Measurements from ENCODE around the gene SC5D. TPM values are rescaled to one million over a fixed set of nuclear protein-coding genes. Genes with fewer than 3 reads are reported as not detected.

The SC5D gene
- total RNA-seq, 2 experiments from 2014 or later, result 87.7 to 92.7 TPM

DNA sequence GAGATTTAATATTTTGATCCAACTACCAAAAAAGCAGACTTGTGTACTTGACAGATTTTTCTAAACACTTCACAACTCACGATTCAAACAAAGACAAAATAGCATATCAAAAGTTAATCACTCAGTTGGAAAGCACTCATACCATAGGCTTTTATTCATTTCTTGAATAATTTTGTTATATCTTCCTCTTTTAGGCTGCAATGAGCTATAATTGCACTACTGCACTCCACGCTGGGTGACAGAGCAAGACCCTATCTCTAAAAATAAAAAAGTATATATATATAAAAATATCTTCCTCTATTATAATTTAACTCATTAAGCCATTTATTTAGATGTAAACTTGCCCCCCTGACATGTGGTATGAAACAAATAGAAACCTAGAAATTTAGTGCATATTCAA, 19.9 kb downstream of the SC5D start:
- no peaks in the 10 kb centered on the region for H3K9me3 Mint-ChIP-seq
- H3K4me3 ChIP-seq (ENCODE audit: low read length), result no peak overlapping the region
- H3K36me3 ChIP-seq (ENCODE audit: insufficient read depth, low read length), result peaks cover 7% of the 10 kb centered on the region
- no peak overlapping the region for H3K27ac Mint-ChIP-seq
- no peaks in the 10 kb centered on the region for H3K27me3 ChIP-seq (ENCODE audit: control insufficient read depth in 1 of 2, insufficient read depth in 2 of 2, low read length in 2 of 2)
- no peak overlapping the region for H3K27ac ChIP-seq (ENCODE audit: low read depth in 1 of 2, low read length in 2 of 2)
- intact Hi-C loops (cut with DNase I, micrococcal nuclease), result no loop called here
- peaks cover 9% of the 10 kb centered on the region for H3K4me1 Mint-ChIP-seq (ENCODE audit: low read depth)
- CTCF ChIA-PET, result interaction anchor here (0.6 kb wide), 1 partner anchor 48 kb away, joined by 4 read pairs; no protein-coding TSS in a partner anchor
- POLR2A ChIA-PET, result no interaction called here
- no peak overlapping the region for H3K4me3 Mint-ChIP-seq
- ATAC-seq (ENCODE audit: poor library complexity), result no peak
- H3K4me1 ChIP-seq (ENCODE audit: insufficient read depth, low read length), result no peaks in the 10 kb centered on the region
- H3K27me3 Mint-ChIP-seq, result no peaks in the 10 kb centered on the region
- peaks cover 29% of the 10 kb centered on the region for H3K36me3 Mint-ChIP-seq (ENCODE audit: low read depth)
- TF ChIP-seq, protein P1, sequence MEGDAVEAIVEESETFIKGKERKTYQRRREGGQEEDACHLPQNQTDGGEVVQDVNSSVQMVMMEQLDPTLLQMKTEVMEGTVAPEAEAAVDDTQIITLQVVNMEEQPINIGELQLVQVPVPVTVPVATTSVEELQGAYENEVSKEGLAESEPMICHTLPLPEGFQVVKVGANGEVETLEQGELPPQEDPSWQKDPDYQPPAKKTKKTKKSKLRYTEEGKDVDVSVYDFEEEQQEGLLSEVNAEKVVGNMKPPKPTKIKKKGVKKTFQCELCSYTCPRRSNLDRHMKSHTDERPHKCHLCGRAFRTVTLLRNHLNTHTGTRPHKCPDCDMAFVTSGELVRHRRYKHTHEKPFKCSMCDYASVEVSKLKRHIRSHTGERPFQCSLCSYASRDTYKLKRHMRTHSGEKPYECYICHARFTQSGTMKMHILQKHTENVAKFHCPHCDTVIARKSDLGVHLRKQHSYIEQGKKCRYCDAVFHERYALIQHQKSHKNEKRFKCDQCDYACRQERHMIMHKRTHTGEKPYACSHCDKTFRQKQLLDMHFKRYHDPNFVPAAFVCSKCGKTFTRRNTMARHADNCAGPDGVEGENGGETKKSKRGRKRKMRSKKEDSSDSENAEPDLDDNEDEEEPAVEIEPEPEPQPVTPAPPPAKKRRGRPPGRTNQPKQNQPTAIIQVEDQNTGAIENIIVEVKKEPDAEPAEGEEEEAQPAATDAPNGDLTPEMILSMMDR (IDR thresholded peaks at IDR 0.05), result no peak
- no peak for DNase-seq
- H3K9me3 ChIP-seq (ENCODE audit: control insufficient read depth in 1 of 2, insufficient read depth in 1 of 2, low read length in 2 of 2), result no peaks in the 10 kb centered on the region

DNA sequence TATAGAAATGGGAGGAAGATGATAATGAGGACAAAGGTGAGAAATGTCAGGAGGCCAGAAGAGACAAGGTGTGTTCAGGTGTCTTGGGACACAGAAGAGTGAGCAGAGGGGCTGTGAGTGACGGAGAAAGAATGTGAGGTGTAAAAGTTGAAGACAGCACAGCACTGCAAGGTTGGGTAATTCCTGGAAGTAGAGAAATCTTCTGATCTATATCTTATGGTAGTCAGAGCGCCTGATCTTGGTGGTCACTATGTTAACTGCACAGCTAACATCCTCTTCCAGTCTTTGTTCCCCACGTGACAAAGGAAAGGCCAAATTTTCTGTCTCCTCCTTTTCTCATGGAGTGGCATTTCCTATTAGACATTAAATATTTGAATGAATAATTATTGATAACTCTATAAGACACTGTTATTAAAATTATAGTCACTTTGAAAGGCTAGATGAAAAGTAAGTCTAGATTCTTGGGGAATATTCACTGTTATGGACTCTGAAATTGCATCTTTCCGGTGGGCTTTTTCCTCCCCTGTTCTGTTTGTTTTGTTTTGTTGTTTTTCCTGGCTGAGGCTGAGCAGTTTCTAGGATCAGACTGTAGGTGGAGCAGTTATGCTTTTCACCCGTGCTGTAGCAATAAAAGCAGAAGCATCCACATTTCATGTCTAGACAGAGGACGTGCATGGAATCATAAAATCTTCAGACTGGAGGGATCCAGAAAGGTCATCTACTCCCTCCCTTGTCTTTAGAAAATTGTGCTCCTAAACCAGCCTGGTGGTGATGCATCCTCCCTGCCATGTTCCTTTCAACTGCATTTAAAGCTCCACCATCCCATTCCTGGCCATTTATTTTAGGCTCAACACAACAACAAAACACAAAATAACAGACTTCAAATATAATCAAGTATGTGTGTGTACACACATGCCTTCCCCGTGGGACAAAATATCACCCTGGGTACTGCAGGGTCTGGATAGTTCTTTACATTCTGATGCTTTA, 26.6 kb downstream of the SC5D start:
- H3K4me1 Mint-ChIP-seq (ENCODE audit: low read depth), result peaks cover 22% of the 10 kb centered on the region
- no peak overlapping the region for H3K27ac Mint-ChIP-seq
- Histone ChIP-seq H3K36me3 (ENCODE audit: insufficient read depth, low read length) (no peaks in the 10 kb centered on the region), H3K27me3 (ENCODE audit: control insufficient read depth in 1 of 2, insufficient read depth in 2 of 2, low read length in 2 of 2) (no peaks in the 10 kb centered on the region), H3K4me1 (ENCODE audit: insufficient read depth, low read length) (peaks cover 6% of the 10 kb centered on the region), H3K4me3 (ENCODE audit: low read length) (no peak overlapping the region), H3K27ac (ENCODE audit: low read depth in 1 of 2, low read length in 2 of 2) (no peak overlapping the region), H3K9me3 (ENCODE audit: control insufficient read depth in 1 of 2, insufficient read depth in 1 of 2, low read length in 2 of 2) (no peaks in the 10 kb centered on the region)
- H3K36me3 Mint-ChIP-seq (ENCODE audit: low read depth), result no peaks in the 10 kb centered on the region
- H3K9me3 Mint-ChIP-seq, result no peaks in the 10 kb centered on the region
- H3K4me3 Mint-ChIP-seq, result no peak overlapping the region
- CTCF ChIA-PET, result interaction anchor here (1.0 to 3.0 kb wide), 6 partner anchors 21 to 272 kb away, joined by 3 to 16 read pairs (median 4); no protein-coding TSS in a partner anchor
- POLR2A ChIA-PET, result interaction anchor here (1.1 to 1.4 kb wide), 2 partner anchors 149 to 272 kb away, joined by 5 to 7 read pairs; no protein-coding TSS in a partner anchor
- DNase-seq (peak in 7 of 14 experiments; percentile 10 to 73 (median 44)), ATAC-seq (ENCODE audit: poor library complexity) (peak; percentile 85)
- intact Hi-C loops (cut with DNase I, micrococcal nuclease), result loop anchor here (1.0 to 2.0 kb wide), 2 partner anchors 216 to 272 kb away; no protein-coding TSS in a partner anchor
- H3K27me3 Mint-ChIP-seq, result no peaks in the 10 kb centered on the region
- TF ChIP-seq, protein P1 (IDR thresholded peaks at IDR 0.05), result peak; percentile 86

DNA sequence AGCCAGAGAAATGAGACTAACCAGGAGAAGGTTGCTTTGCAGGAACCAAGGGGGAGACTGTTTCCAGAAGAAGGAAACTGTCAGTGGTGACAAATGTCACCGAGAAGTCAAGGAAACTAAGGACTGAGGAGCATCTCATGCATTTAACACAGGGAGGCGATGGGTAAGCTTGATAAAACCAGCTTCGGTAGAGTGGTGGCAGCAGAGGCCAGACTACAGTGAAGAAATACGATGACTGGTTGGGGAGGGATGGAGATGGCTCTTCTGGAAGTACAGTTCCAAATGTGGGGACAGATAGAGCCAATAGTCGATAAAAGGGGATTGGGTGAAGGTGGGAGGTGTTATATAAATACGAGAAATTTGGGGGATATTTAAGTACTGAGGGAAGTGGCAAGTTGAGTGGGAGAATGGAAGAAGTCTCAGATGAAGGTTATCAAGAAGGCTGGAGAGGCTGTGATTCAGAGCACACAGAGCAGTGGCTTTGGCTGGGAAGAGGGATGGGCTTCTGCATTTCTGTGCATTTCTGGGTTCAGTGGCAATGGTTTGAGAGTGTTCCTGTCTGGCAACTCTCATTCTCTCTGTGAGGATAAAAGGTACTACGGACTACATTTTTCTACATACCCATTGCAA, 29.2 kb downstream of the SC5D start:
- Mint-ChIP-seq H3K27me3 (no peaks in the 10 kb centered on the region), H3K36me3 (ENCODE audit: low read depth) (no peaks in the 10 kb centered on the region), H3K9me3 (no peaks in the 10 kb centered on the region), H3K4me3 (no peak overlapping the region), H3K27ac (no peak overlapping the region), H3K4me1 (ENCODE audit: low read depth) (peaks cover 33% of the 10 kb centered on the region)
- intact Hi-C loops (cut with DNase I, micrococcal nuclease), result loop anchor here (5.0 to 10.0 kb wide), 3 partner anchors 53 to 131 kb away; partner anchors contain the start of genes SORL1 (in 2 of the 2) and SORL1-AS1 (in 2 of the 2)
- DNase-seq (peak in 13 of 14 experiments; percentile 6 to 63 (median 31)), ATAC-seq (ENCODE audit: poor library complexity) (peak; percentile 76)
- no peak overlapping the region for H3K27ac ChIP-seq (ENCODE audit: low read depth in 1 of 2, low read length in 2 of 2)
- no peaks in the 10 kb centered on the region for H3K9me3 ChIP-seq (ENCODE audit: control insufficient read depth in 1 of 2, insufficient read depth in 1 of 2, low read length in 2 of 2)
- no peaks in the 10 kb centered on the region for H3K27me3 ChIP-seq (ENCODE audit: control insufficient read depth in 1 of 2, insufficient read depth in 2 of 2, low read length in 2 of 2)
- POLR2A ChIA-PET, result interaction anchor here (0.7 to 1.5 kb wide), 10 partner anchors 25 to 270 kb away, joined by 3 to 21 read pairs (median 3); partner anchors contain the start of genes SORL1 and SORL1-AS1
- TF ChIP-seq, protein P1 (IDR thresholded peaks at IDR 0.05), result peak; percentile 68
- CTCF ChIA-PET, result interaction anchor here (0.6 kb wide), 1 partner anchor 269 kb away, joined by 4 read pairs; no protein-coding TSS in a partner anchor
- peaks cover 6% of the 10 kb centered on the region for H3K4me1 ChIP-seq (ENCODE audit: insufficient read depth, low read length)
- H3K36me3 ChIP-seq (ENCODE audit: insufficient read depth, low read length), result no peaks in the 10 kb centered on the region
- H3K4me3 ChIP-seq (ENCODE audit: low read length), result no peak overlapping the region

Data from CD4-positive, alpha-beta T cell (primary cell).